LNCaP clone FGC (cell line): ENCODE measurements around the gene SAT1.

Source experiments
- DNase-seq: peaks from one replicate; pipeline ENCODE4 v3.0.0-alpha.2; 2011; ENCODE audit warnings: low read depth
- H3K4me3 ChIP-seq: 2 replicates; pipeline ENCODE4 v1.5.1; 2011; ENCODE audit warnings: mild to moderate bottlenecking, low read depth, low read length, control low read depth
- TF ChIP-seq, protein P1 (sequence below): IDR thresholded peaks from 2 replicates; pipeline ENCODE4 v1.5.1; 2012; ENCODE audit warnings: mild to moderate bottlenecking; ENCODE audit not compliant: control insufficient read depth, insufficient read depth; ENCODE audit errors: extremely low read depth

Gene SAT1

DNA sequence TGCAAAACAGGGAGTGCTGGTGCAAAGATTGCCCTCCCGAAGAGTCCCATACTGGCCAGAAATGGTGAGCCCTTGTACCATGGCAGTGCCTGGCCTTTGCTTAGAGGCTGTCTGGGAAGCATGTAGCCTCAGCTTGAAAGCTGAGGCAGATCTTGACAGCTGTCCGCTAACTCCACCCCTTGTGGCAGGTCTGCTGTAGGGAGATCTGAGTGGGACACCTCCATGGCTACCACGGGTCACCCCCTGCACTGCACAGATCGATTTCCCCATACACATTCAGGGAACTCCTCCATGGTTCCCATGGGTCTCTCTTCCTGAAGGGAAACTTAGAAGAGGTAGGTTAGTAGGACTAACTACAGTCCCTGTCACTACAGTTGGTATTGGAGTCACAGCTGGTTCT, 33.8 kb upstream of the SAT1 start:
- TF ChIP-seq, protein P1, sequence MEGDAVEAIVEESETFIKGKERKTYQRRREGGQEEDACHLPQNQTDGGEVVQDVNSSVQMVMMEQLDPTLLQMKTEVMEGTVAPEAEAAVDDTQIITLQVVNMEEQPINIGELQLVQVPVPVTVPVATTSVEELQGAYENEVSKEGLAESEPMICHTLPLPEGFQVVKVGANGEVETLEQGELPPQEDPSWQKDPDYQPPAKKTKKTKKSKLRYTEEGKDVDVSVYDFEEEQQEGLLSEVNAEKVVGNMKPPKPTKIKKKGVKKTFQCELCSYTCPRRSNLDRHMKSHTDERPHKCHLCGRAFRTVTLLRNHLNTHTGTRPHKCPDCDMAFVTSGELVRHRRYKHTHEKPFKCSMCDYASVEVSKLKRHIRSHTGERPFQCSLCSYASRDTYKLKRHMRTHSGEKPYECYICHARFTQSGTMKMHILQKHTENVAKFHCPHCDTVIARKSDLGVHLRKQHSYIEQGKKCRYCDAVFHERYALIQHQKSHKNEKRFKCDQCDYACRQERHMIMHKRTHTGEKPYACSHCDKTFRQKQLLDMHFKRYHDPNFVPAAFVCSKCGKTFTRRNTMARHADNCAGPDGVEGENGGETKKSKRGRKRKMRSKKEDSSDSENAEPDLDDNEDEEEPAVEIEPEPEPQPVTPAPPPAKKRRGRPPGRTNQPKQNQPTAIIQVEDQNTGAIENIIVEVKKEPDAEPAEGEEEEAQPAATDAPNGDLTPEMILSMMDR, result no peak
- no peak for DNase-seq
- H3K4me3 ChIP-seq, result no peak overlapping the region

DNA sequence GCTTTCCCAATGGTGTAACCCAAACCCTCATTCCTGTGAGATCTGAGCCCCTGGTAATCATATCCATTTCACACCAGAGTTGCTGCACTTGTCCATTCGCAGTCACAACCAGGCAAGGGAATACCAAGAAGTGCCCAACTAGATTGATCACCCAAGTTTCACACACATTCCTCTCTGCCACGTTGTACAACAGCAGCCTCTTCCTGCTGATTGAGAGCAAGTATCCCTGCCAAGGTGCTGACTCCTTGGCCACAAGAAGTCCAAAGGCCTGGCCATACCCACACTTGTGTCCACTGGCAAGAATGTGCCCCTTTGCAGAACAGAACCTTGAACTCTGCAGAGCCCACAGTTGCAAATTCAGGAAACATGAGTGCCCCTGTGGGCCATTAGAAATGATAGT, 33.4 kb upstream of the SAT1 start:
- DNase-seq, result no peak
- TF ChIP-seq, protein P1, result no peak
- H3K4me3 ChIP-seq, result no peak overlapping the region

DNA sequence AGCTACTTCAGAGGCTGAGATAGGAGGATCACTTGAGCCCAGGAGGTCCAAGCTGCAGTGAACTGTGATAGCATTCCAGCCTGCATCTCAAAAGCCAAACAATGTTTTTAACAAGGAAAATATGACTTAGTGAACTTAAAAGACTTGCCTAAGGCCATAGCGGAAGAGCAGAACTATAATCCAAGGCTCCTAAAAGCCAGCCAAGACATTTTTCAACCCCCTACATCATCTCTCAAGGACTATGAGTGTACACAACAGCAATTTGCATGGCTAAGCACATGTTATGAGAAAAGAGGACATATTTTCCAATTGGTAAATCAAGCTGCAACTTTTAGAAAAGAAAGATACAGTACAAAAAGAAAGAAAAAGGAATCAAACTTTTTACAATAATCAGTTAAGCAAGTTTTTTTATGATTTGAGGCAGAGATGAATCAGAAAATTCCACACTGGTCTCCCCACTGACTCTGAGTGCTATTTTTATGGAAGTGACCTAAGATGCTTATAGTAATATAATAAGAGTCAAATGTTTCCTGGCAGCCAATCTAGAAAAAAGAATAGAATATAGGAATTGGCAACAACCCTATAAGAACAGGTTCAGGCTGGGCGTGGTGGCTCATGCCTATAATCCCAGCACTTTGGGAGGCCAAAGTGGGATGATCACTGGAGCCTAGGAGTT, 30.1 kb upstream of the SAT1 start:
- no peak overlapping the region for H3K4me3 ChIP-seq
- no peak for DNase-seq
- TF ChIP-seq, protein P1, result no peak

DNA sequence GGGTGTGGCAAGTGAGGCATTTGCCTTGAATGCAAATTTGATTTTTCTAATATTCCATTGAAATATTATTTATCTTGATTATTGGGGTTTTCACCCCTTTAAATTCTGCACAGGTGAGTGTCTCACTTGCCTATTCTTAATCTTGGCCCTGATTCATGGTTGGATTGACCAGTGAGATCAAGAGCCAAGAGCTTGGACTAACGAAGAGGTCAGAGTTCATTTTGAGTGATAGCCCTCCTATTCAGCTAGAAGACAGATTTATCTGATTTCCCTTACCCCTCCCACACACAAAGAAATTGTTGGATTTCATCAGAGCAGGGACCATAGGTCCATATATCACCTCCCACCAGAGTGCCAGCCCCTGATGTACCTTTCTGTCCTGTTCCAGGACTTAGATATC, 28.3 kb upstream of the SAT1 start:
- TF ChIP-seq, protein P1, result no peak
- no peak overlapping the region for H3K4me3 ChIP-seq
- no peak for DNase-seq

DNA sequence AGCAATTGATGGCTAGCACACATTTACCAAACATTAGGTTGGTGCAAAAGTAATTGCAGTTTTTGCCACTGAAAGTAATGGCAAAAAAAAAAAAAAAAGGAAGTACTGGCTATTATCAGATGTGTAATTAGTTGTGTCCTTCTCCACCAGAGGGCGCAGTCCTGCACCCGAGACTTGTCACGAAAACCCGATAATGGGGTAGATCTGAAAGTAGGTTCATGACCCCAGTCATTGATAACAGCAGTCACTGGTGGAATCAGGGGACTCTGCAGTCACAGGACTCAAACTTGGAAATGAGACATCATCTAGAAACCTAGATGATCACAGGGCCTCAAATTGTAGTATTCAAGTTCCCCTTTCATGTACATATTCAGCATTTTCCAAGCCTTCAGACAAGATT, 26.8 kb upstream of the SAT1 start:
- no peak overlapping the region for H3K4me3 ChIP-seq
- no peak for DNase-seq

DNA sequence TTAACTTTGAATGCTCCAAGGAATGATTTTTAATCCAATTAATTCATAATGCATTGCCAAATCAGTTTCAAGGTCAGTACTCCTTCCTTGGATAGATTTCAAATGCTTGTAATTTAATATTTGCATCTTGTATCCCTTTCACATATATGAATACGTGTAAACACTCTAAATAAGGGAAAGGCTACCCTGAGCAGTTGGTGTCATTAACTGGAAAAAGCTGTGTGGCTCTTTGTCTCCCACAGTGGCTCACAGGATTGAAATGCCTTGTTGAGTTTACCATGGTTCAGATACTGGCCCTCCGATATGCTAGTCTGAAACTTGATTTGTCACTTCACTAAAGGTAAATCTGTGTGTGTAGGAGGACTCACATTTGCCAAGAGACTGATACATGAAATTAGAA, 23.2 kb upstream of the SAT1 start:
- TF ChIP-seq, protein P1, result no peak
- DNase-seq, result no peak
- no peak overlapping the region for H3K4me3 ChIP-seq

More for the DNA sequence above, 26.8 kb upstream of the SAT1 start:
- TF ChIP-seq, protein P1, result peak; percentile 54
